Heart left ventricle (tissue), 16 donors: ENCODE measurements around the gene ITSN1. TPM values are rescaled to one million over a fixed set of nuclear protein-coding genes. Genes with fewer than 3 reads are reported as not detected.

Experiments
- ATAC-seq, 4 donors: fragments of 200-7000 bp; cut with Tn5 transposase; one replicate each; pipeline ENCODE4 v1.9.1; 2020 to 2022; ENCODE audit warnings: moderate library complexity in 4 of 4, mild to moderate bottlenecking in 3 of 4, moderate number of reproducible peaks in 1 of 4
- DNase-seq, 5 donors: peaks; one replicate each; pipeline ENCODE4 v3.0.0-alpha.2; 2020
- H3K27ac ChIP-seq, 12 donors: fragments of 200-600 bp; sonication (generic) in 4 of 12; one replicate each; pipeline versions ENCODE4 v1.5.0 to v1.8.0; 2016 to 2022; ENCODE audit warnings: mild to moderate bottlenecking in 2 of 12
- H3K27me3 ChIP-seq, 9 donors: fragments of 200-600 bp; sonication (generic) in 2 of 9; one replicate each; pipeline versions ENCODE4 v1.5.1 to v1.8.0; 2016 to 2022; ENCODE audit warnings: mild to moderate bottlenecking in 3 of 9
- H3K36me3 ChIP-seq, 9 donors: fragments of 200-600 bp; sonication (generic) in 2 of 9; one replicate each; pipeline versions ENCODE4 v1.5.0 to v1.8.0; 2018 to 2022; ENCODE audit warnings: mild to moderate bottlenecking in 2 of 9
- H3K4me1 ChIP-seq, 12 donors: fragments of 200-600 bp; sonication (generic) in 4 of 12; one replicate each; pipeline versions ENCODE4 v1.5.0 to v1.8.0; 2016 to 2022; ENCODE audit warnings: mild to moderate bottlenecking in 3 of 12
- H3K4me3 ChIP-seq, 12 donors: fragments of 200-600 bp; sonication (generic) in 4 of 12; one replicate each; pipeline versions ENCODE4 v1.5.0 to v1.8.0; 2017 to 2022; ENCODE audit warnings: mild to moderate bottlenecking in 9 of 12, moderate library complexity in 4 of 12
- H3K9me3 ChIP-seq, 12 donors: fragments of 200-600 bp; sonication (generic) in 4 of 12; one replicate each; pipeline versions ENCODE4 v1.5.0 to v1.8.0; 2016 to 2022; ENCODE audit warnings: mild to moderate bottlenecking in 1 of 12
- CTCF ChIP-seq, 12 donors: fragments of 200-600 bp; sonication (generic) in 4 of 12; IDR thresholded peaks; one replicate each; pipeline versions ENCODE4 v1.5.0 to v1.8.0; 2018 to 2022; ENCODE audit warnings: antibody characterized with exemption in 12 of 12, mild to moderate bottlenecking in 5 of 12
- POLR2A ChIP-seq, 2 donors: fragments of 450-650 bp; IDR thresholded peaks; one replicate each; pipeline ENCODE4 v1.6.1; 2017; ENCODE audit warnings: antibody characterized with exemption in 2 of 2, mild to moderate bottlenecking in 2 of 2, moderate library complexity in 2 of 2
- WGBS, 4 donors: extraction: QIAGEN DNeasy Blood & Tissue Kit in 2 of 4; methylation state at CpG; one replicate each; pipeline versions ENCODE4 v1.1.5 to v1.1.7; 2013 to 2018; 5-methylcytosine and 5-hydroxymethylcytosine counted together
- intact Hi-C, 10 donors: fragments of 100-400 bp; cut with DNase I; formaldehyde crosslinking; loops; one replicate each; pipeline versions ENCODE4 v1.11.1 to v1.14.2; 2022
- long read RNA-seq, 3 donors: library from polyadenylated mRNA; unstranded; transcript quantifications; one replicate each; pipeline ENCODE4 v2.0.0, GENCODE V29; 2020 to 2021
- polyA plus RNA-seq, 2 donors: library from polyadenylated mRNA; stranded (reverse); fragments of 200-250 nt; gene quantifications; one replicate each; pipeline ENCODE4 v1.2.3, GENCODE V29; 2013
- total RNA-seq, 9 donors: library from RNA; depleted of rRNA in 2 of 9; stranded (reverse); fragments of >200 nt in 2 of 9; fragmentation: NEBNext Ultra II Directional in 3 of 9; extraction: Animal tissue kit (Norgen Biotek cat#: 25700) in 3 of 9; gene quantifications; one replicate each; pipeline versions ENCODE4 v1.1.0 to v1.2.4, GENCODE V29; 2016 to 2023
- donor health status: ischemic (EF 13 %, LVEDD 7.1; RV severe dilation, severe dysfunction).
- donor health status: healthy with polysubstance abuse.
- donor health status: DM: no; HTN: yes; CAD: no.
- donor health status: DM: no; HTN: no; CAD: no.
- donor health status: ischemic (EF 25% LVEDD 6.9; RV normal size, moderate dysfunction).
- donor health status: ischemic (EF 25% LVEDD 5.7; RV mildly dilated, moderate dysfunction).
- donor health status: healthy.
- donor health status: DM: yes; HTN: yes; CAD: no.
- donor health status: ischemic (EF 35%, LVEDD 5.7; RV mildly dilated, moderate dysfunction).
- donor health status: nonischemic (EF 11% LVEDD 7.7; RV severe dilation, severe dysfunction).
- donor health status: DM: yes; HTN: yes; CAD: no.
- donor health status: PGD.
- donor health status: ischemic (EF 29% LVEDD 5.4; RV normal size, mild dysfunction).
- donor health status: nonischemic (EF 23%, LVEDD 6.1; RV moderate dilation, normal function).

ITSN1 gene
- total RNA-seq (10 to 100 TPM; 22.8 to 51.5 (median 42.3) TPM), polyA plus RNA-seq (10 to 100 TPM; 17.2 to 25.9 TPM)
- long read RNA-seq, donor 1, full-length matches to known transcripts, result 1 of 58 reads
- long read RNA-seq, donor 1, partial matches to known transcripts, result 53 of 58 reads
- long read RNA-seq, donor 1, other reads (novel, unspliced or antisense), result 4 of 58 reads
- long read RNA-seq, donor 2, partial matches to known transcripts, result 113 of 131 reads
- long read RNA-seq, donor 2, other reads (novel, unspliced or antisense), result 18 of 131 reads
- long read RNA-seq, donor 3, full-length matches to known transcripts, result 4 of 67 reads
- long read RNA-seq, donor 3, partial matches to known transcripts, result 53 of 67 reads
- long read RNA-seq, donor 3, other reads (novel, unspliced or antisense), result 10 of 67 reads

GRCh38 chr21:33642027-33642895, at the start of gene ITSN1:
ITSN1 (plus strand) TSS chr21:33642501; CDS start chr21:33718829, 76,328 bp downstream.
- peaks cover 0 to 40% (median 20%) of the 10 kb centered on the region in 12 donors for H3K4me1 ChIP-seq
- peaks cover 0 to 4% (median 0%) of the 10 kb centered on the region in 9 donors for H3K36me3 ChIP-seq
- H3K4me3 ChIP-seq, result peak within 1 kb of the TSS; percentile 71 to 93 (median 89)
- ATAC-seq (peak; percentile 94 to 98 (median 96)), DNase-seq (peak; percentile 100)
- peak within 1 kb of the TSS; percentile 59 to 97 (median 88) for H3K27ac ChIP-seq
- intact Hi-C loops, result loop anchor here in 9 of 10 donors (5.0 to 10.0 kb wide), 11 partner anchors 45 to 255 kb away; no protein-coding TSS in a partner anchor
- TF ChIP-seq POLR2A (IDR thresholded peaks at IDR 0.05) (peak; percentile 60 to 89), CTCF (IDR thresholded peaks at IDR 0.05) (peak in 1 of 12 donors; percentile 4)
- no peaks in the 10 kb centered on the region for H3K27me3 ChIP-seq
- WGBS, 4 donors, result 0 to 1% (median 0%) methylated on average over 41 to 71 of the region's 71 CpGs
- no peaks in the 10 kb centered on the region for H3K9me3 ChIP-seq

GRCh38 chr21:33598051-33598450, 44.2 kb upstream of the ITSN1 start:
- Histone ChIP-seq H3K27me3 (no peaks in the 10 kb centered on the region), H3K4me1 (no peaks in the 10 kb centered on the region), H3K4me3 (no peak overlapping the region), H3K27ac (no peak overlapping the region), H3K9me3 (no peaks in the 10 kb centered on the region), H3K36me3 (peaks cover 0 to 98% (median 84%) of the 10 kb centered on the region in 9 donors)
- DNase-seq, result no peak
- no peak for ATAC-seq
- TF ChIP-seq CTCF (IDR thresholded peaks at IDR 0.05) (no peak), POLR2A (IDR thresholded peaks at IDR 0.05) (no peak)
- 48 to 63% (median 52%) methylated on average over 1 of the region's 1 CpG for WGBS, 4 donors
- intact Hi-C loops, result loop anchor here in 1 of 10 donors (10.0 kb wide), 1 partner anchor 53 kb away; the partner anchor contains the start of genes GART and SON

- DNase-seq, result no peak
- no peak for ATAC-seq
- no peaks in the 10 kb centered on the region for H3K27me3 ChIP-seq
- peaks cover 0 to 81% (median 54%) of the 10 kb centered on the region in 9 donors for H3K36me3 ChIP-seq
- H3K4me3 ChIP-seq, result no peak overlapping the region
- no peaks in the 10 kb centered on the region for H3K4me1 ChIP-seq
- no peak for TF ChIP-seq CTCF (IDR thresholded peaks at IDR 0.05)
- TF ChIP-seq POLR2A (IDR thresholded peaks at IDR 0.05), result no peak
- intact Hi-C loops, result loop anchor here in 2 of 10 donors (10.0 kb wide), 2 partner anchors 404 to 774 kb away; no protein-coding TSS in a partner anchor
- WGBS, 4 donors, result 64 to 79% (median 75%) methylated on average over 1 of the region's 1 CpG
- no peaks in the 10 kb centered on the region for H3K9me3 ChIP-seq
- no peak overlapping the region for H3K27ac ChIP-seq
Observed at GRCh38 chr21:33608559-33608958, 33.7 kb upstream of the ITSN1 start.
